Parathyroid adenoma (tissue), 2 donors: ENCODE results near the gene NKAP.
A peak's percentile ranks its signal among the peaks of the same experiment; 100 is the strongest.

Experiments used
- H2AFZ ChIP-seq: fragments of 300-600 bp; sonication (generic); one replicate; pipeline ENCODE4 v1.7.0; 2017; ENCODE audit warnings: antibody characterized with exemption, mild to moderate bottlenecking
- H3K27ac ChIP-seq: fragments of 300-600 bp; sonication (generic); one replicate; pipeline ENCODE4 v1.7.0; 2017
- H3K27me3 ChIP-seq: fragments of 300-600 bp; sonication (generic); one replicate; pipeline ENCODE4 v1.7.0; 2017; ENCODE audit warnings: low read length; ENCODE audit not compliant: control insufficient read depth, insufficient read depth
- H3K36me3 ChIP-seq: fragments of 300-600 bp; sonication (generic); one replicate; pipeline ENCODE4 v1.7.0; 2017; ENCODE audit warnings: low read length; ENCODE audit not compliant: control insufficient read depth, insufficient read depth
- H3K4me1 ChIP-seq: fragments of 300-600 bp; sonication (generic); one replicate; pipeline ENCODE4 v1.7.0; 2017; ENCODE audit warnings: control low read depth
- H3K4me2 ChIP-seq: fragments of 300-600 bp; sonication (generic); one replicate; pipeline ENCODE4 v1.7.0; 2017; ENCODE audit warnings: low read length
- H3K4me3 ChIP-seq: fragments of 300-600 bp; sonication (generic); one replicate; pipeline ENCODE4 v1.7.0; 2017; ENCODE audit warnings: low read depth, low read length
- H3K79me2 ChIP-seq: fragments of 300-600 bp; sonication (generic); one replicate; pipeline ENCODE4 v1.7.0; 2017; ENCODE audit warnings: control low read depth
- H3K9ac ChIP-seq: fragments of 300-600 bp; sonication (generic); one replicate; pipeline ENCODE4 v1.7.0; 2017; ENCODE audit warnings: mild to moderate bottlenecking
- H3K9me3 ChIP-seq: fragments of 300-600 bp; sonication (generic); one replicate; pipeline ENCODE4 v1.7.0; 2017; ENCODE audit warnings: low read length; ENCODE audit not compliant: control insufficient read depth
- CTCF ChIP-seq: fragments of 300-600 bp; sonication (generic); IDR thresholded peaks from one replicate; pipeline ENCODE4 v1.7.0; 2017; ENCODE audit warnings: antibody characterized with exemption, mild to moderate bottlenecking
- donor health status: primary hyperparathyroidism.

The NKAP gene

DNA sequence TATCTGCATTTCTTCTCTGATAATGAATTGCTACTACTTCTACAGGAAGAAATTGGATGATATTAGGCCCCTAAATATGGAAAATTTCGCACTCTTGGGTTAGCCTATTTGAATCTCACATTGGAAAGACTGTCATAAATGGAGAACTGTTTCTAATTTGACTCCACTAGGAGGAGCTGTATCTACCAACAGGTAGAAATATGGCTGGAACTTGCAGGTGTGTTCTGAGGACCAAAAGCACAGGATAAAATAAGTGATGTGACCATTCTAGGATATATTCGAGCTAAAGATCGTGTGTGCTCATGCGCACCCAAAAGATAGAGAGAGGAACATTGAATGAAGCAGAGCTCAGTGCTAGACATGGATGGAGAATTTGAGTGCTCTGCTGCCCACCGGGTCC is 4.8 kb upstream of the NKAP start:
- Histone ChIP-seq H3K27me3 (no peaks in the 10 kb centered on the region), H3K27ac (no peak overlapping the region), H3K36me3 (no peaks in the 10 kb centered on the region), H3K9me3 (no peaks in the 10 kb centered on the region), H3K4me2 (no peak overlapping the region), H3K4me1 (no peaks in the 10 kb centered on the region), H3K4me3 (no peak overlapping the region), H3K9ac (no peak overlapping the region), H3K79me2 (no peaks in the 10 kb centered on the region), H2AFZ (no peak overlapping the region)
- no peak for TF ChIP-seq CTCF

DNA sequence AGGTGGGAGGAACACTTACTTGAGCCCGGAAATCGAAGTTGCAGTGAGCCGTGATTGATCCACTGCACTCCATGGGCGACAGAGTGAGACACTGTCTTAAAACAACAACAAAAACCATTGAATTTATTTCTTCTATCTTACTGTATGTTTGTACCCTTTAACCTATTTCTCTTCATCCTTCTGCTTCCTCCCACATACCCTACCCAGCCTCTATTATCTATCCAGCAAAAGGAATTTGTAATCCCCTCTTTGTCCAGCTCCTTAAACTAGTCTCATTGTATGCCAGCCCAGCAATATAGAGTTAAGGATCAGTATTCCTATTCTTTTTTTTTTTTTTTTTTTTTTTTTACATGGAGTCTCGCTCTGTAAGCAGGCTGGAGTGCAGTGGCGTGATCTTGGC is 1.9 kb upstream of the NKAP start:
- Histone ChIP-seq H3K4me1 (peaks cover 2% of the 10 kb centered on the region), H2AFZ (no peak overlapping the region), H3K36me3 (no peaks in the 10 kb centered on the region), H3K27me3 (no peaks in the 10 kb centered on the region), H3K4me3 (no peak overlapping the region), H3K4me2 (no peak overlapping the region), H3K9ac (no peak overlapping the region), H3K27ac (no peak overlapping the region), H3K9me3 (no peaks in the 10 kb centered on the region), H3K79me2 (peaks cover 4% of the 10 kb centered on the region)
- no peak for TF ChIP-seq CTCF

DNA sequence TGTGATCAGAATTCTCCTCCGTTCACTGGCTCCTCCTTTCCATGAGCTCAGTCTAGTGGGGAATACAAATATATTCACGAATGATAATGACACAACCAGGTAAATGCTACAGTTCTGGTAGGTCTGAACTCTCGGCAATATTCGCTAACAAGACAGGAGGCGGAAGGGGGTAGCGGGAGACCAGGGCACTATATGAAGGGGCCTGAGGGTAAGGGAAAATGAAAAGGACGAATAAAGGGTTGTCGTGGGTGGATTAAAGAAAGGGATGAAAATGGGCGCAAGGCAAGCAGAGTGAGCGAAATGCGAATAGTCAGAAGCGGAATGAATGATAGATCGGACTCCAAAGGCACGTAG is 743 bp downstream of the NKAP start:
- H3K27ac ChIP-seq, result peak overlapping the region; percentile 89

DNA sequence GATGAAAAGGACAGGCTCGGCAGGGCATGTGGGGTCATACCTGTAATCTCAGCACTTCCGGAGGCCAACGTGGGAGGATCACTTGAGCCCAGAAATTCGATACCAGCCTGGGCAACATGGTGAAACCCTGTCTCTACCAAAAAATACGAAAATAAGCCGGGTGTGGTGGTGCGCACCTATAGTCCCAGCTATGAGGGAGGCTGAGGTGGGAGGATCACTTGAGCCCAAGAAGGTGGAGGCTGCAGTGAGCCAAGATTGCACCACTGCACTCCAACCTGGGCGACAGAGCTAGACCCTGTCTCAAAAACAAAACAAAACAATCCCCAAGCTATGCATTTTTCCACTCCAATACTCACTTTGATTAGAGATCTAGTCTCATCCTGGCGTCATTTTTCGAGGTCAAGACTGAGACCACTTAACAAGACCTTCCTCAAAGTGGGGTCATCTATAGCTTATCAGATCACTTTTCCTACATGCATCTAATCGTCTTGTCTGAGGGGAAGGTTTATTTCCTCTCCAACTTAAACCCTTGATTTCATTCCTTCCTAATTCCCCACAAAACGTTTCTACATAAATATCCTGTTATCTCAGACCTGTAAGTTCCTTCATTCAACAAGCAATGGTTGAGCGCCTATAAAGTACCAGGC is 1.3 kb downstream of the NKAP start:
- Histone ChIP-seq H3K9me3 (no peaks in the 10 kb centered on the region), H3K4me3 (peak overlapping the region; percentile 69), H3K27ac (peak overlapping the region; percentile 89), H3K79me2 (peaks cover 4% of the 10 kb centered on the region), H3K27me3 (no peaks in the 10 kb centered on the region), H2AFZ (peak overlapping the region; percentile 86), H3K36me3 (no peaks in the 10 kb centered on the region), H3K4me2 (peak overlapping the region; percentile 69), H3K9ac (no peak overlapping the region), H3K4me1 (peaks cover 2% of the 10 kb centered on the region)
- TF ChIP-seq CTCF, result no peak

More for the DNA sequence above, 743 bp downstream of the NKAP start:
- peak overlapping the region; percentile 69 for H3K4me3 ChIP-seq
- H3K36me3 ChIP-seq, result no peaks in the 10 kb centered on the region
- H3K9me3 ChIP-seq, result no peaks in the 10 kb centered on the region
- H3K27me3 ChIP-seq, result no peaks in the 10 kb centered on the region
- H2AFZ ChIP-seq, result peak overlapping the region; percentile 86
- H3K4me2 ChIP-seq, result peak overlapping the region; percentile 69
- H3K79me2 ChIP-seq, result peaks cover 4% of the 10 kb centered on the region
- TF ChIP-seq CTCF, result no peak
- peak overlapping the region; percentile 87 for H3K9ac ChIP-seq
- H3K4me1 ChIP-seq, result peaks cover 2% of the 10 kb centered on the region

GRCh38 chrX:119941336-119941735 is 2.2 kb downstream of the NKAP start:
- no peak for TF ChIP-seq CTCF

More at GRCh38 chrX:119941336-119941735, 2.2 kb downstream of the NKAP start:
- no peak overlapping the region for H2AFZ ChIP-seq
- H3K9ac ChIP-seq, result no peak overlapping the region
- no peak overlapping the region for H3K4me2 ChIP-seq
- H3K9me3 ChIP-seq, result no peaks in the 10 kb centered on the region
- no peaks in the 10 kb centered on the region for H3K27me3 ChIP-seq
- H3K4me1 ChIP-seq, result peaks cover 2% of the 10 kb centered on the region
- no peak overlapping the region for H3K27ac ChIP-seq
- H3K4me3 ChIP-seq, result no peak overlapping the region
- H3K79me2 ChIP-seq, result peaks cover 4% of the 10 kb centered on the region
- no peaks in the 10 kb centered on the region for H3K36me3 ChIP-seq
